Heart right ventricle (tissue), 16 donors: Measurements from ENCODE around the gene DCDC2C. TPM values are rescaled to one million over a fixed set of nuclear protein-coding genes. Genes with fewer than 3 reads are reported as not detected.

Experiments used
- ATAC-seq, 8 donors: fragments of 200-7000 bp; cut with Tn5 transposase; one replicate each; pipeline ENCODE4 v1.9.1; 2020; ENCODE audit warnings: mild to moderate bottlenecking in 8 of 8, moderate library complexity in 8 of 8, moderate number of reproducible peaks in 1 of 8
- DNase-seq, 2 donors: peaks; one replicate each; pipeline ENCODE4 v3.0.0-alpha.2; 2020
- H3K27ac ChIP-seq, 10 donors: fragments of 200-600 bp; sonication (generic) in 2 of 10; one replicate each; pipeline versions ENCODE4 v1.5.0 to v1.8.0; 2020 to 2022; ENCODE audit warnings: mild to moderate bottlenecking in 3 of 10
- H3K27me3 ChIP-seq, 7 donors: fragments of 200-600 bp; one replicate each; pipeline ENCODE4 v1.8.0; 2021 to 2022; ENCODE audit warnings: mild to moderate bottlenecking in 2 of 7
- H3K36me3 ChIP-seq, 9 donors: fragments of 200-600 bp; sonication (generic) in 1 of 9; one replicate each; pipeline versions ENCODE4 v1.5.0 to v1.8.0; 2020 to 2022; ENCODE audit warnings: mild to moderate bottlenecking in 2 of 9
- H3K4me1 ChIP-seq, 9 donors: fragments of 200-600 bp; sonication (generic) in 1 of 9; one replicate each; pipeline versions ENCODE4 v1.5.0 to v1.8.0; 2020 to 2022; ENCODE audit warnings: mild to moderate bottlenecking in 4 of 9
- H3K4me3 ChIP-seq, 10 donors: fragments of 200-600 bp; sonication (generic) in 2 of 10; one replicate each; pipeline versions ENCODE4 v1.5.0 to v1.8.0; 2020 to 2022; ENCODE audit warnings: mild to moderate bottlenecking in 7 of 10, moderate library complexity in 2 of 10
- H3K9me3 ChIP-seq, 11 donors: fragments of 200-600 bp in 10 of 11; sonication (generic) in 2 of 11; one replicate each; pipeline versions ENCODE4 v1.5.0 to v1.8.0; 2013 to 2022; ENCODE audit warnings: mild to moderate bottlenecking in 2 of 11, control low read depth in 1 of 11, moderate library complexity in 1 of 11
- CTCF ChIP-seq, 9 donors: fragments of 200-600 bp; sonication (generic) in 2 of 9; IDR thresholded peaks; one replicate each; pipeline versions ENCODE4 v1.5.0 to v1.8.0; 2021 to 2022; ENCODE audit warnings: antibody characterized with exemption in 9 of 9, mild to moderate bottlenecking in 5 of 9, moderate library complexity in 1 of 9
- WGBS, 2 donors: extraction: QIAGEN DNeasy Blood & Tissue Kit; methylation state at CpG; one replicate each; pipeline ENCODE4 v1.1.7; 2013; ENCODE audit warnings: inconsistent platforms in 1 of 2; 5-methylcytosine and 5-hydroxymethylcytosine counted together
- intact Hi-C, 10 donors: fragments of 100-400 bp; cut with DNase I; formaldehyde crosslinking; loops; one replicate each; pipeline versions ENCODE4 v1.11.1 to v1.14.2; 2022
- polyA plus RNA-seq, 2 donors: library from polyadenylated mRNA; stranded (reverse); fragments of 200-250 nt; gene quantifications; one replicate each; pipeline ENCODE4 v1.2.3, GENCODE V29; 2013
- total RNA-seq, 10 donors: library from RNA; stranded (reverse); fragmentation: NEBNext Ultra II Directional in 3 of 10; extraction: Animal tissue kit (Norgen Biotek cat#: 25700) in 3 of 10; gene quantifications; one replicate each; pipeline versions ENCODE4 v1.2.1 to v1.2.4, GENCODE V29; 2021 to 2023
- donor health status: Arrhythmogenic right ventricular cardiomyopathy.
- donor health status: ischemic (EF 13 %, LVEDD 7.1; RV severe dilation, severe dysfunction).
- donor health status: healthy with polysubstance abuse.
- donor health status: DM: no; HTN: yes; CAD: no.
- donor health status: DM: no; HTN: no; CAD: no.
- donor health status: ischemic (EF 25% LVEDD 6.9; RV normal size, moderate dysfunction).
- donor health status: ischemic (EF 25% LVEDD 5.7; RV mildly dilated, moderate dysfunction).
- donor health status: healthy.
- donor health status: DM: yes; HTN: yes; CAD: no.
- donor health status: Ischemic cardiomyopathy.
- donor health status: ischemic (EF 35%, LVEDD 5.7; RV mildly dilated, moderate dysfunction).
- donor health status: nonischemic (EF 11% LVEDD 7.7; RV severe dilation, severe dysfunction).
- donor health status: DM: yes; HTN: yes; CAD: no.
- donor health status: PGD.
- donor health status: ischemic (EF 29% LVEDD 5.4; RV normal size, mild dysfunction).
- donor health status: nonischemic (EF 23%, LVEDD 6.1; RV moderate dilation, normal function).

DCDC2C gene
- total and polyA plus RNA-seq, 12 donors, result 0.66 TPM; not detected in 11

- no peak for ATAC-seq
- no peaks in the 10 kb centered on the region for H3K4me1 ChIP-seq
- H3K9me3 ChIP-seq, result no peaks in the 10 kb centered on the region
- intact Hi-C loops, result no loop called here
- no peak overlapping the region for H3K27ac ChIP-seq
- H3K27me3 ChIP-seq, result peaks cover 0 to 34% (median 11%) of the 10 kb centered on the region in 7 donors
- 30 to 35% methylated on average over 4 of the region's 4 CpGs for WGBS, 2 donors
- no peak for DNase-seq
- no peaks in the 10 kb centered on the region for H3K36me3 ChIP-seq
- no peak for TF ChIP-seq CTCF (IDR thresholded peaks at IDR 0.05)
- no peak overlapping the region for H3K4me3 ChIP-seq
Measured at GRCh38 chr2:3759761-3760160, 56.4 kb downstream of the DCDC2C start.

- H3K27me3 ChIP-seq, result peaks cover 0 to 44% (median 17%) of the 10 kb centered on the region in 7 donors
- 92 to 94% methylated on average over 5 of the region's 5 CpGs for WGBS, 2 donors
- no peaks in the 10 kb centered on the region for H3K36me3 ChIP-seq
- no peaks in the 10 kb centered on the region for H3K4me1 ChIP-seq
- no peak overlapping the region for H3K4me3 ChIP-seq
- H3K27ac ChIP-seq, result no peak overlapping the region
- intact Hi-C loops, result no loop called here
- no peaks in the 10 kb centered on the region for H3K9me3 ChIP-seq
- no peak for DNase-seq
- TF ChIP-seq CTCF (IDR thresholded peaks at IDR 0.05), result no peak
- ATAC-seq, result no peak
Measured at GRCh38 chr2:3761272-3761671, 57.9 kb downstream of the DCDC2C start.

- 82 to 92% methylated on average over 14 of the region's 14 CpGs for WGBS, 2 donors
- intact Hi-C loops, result no loop called here
- no peak for ATAC-seq
- Histone ChIP-seq H3K27me3 (peaks cover 0 to 37% (median 9%) of the 10 kb centered on the region in 7 donors), H3K4me1 (no peaks in the 10 kb centered on the region), H3K4me3 (no peak overlapping the region), H3K27ac (no peak overlapping the region), H3K36me3 (no peaks in the 10 kb centered on the region), H3K9me3 (no peaks in the 10 kb centered on the region)
- TF ChIP-seq CTCF (IDR thresholded peaks at IDR 0.05), result no peak
- no peak for DNase-seq
Measured at GRCh38 chr2:3762771-3763447, 59.5 kb downstream of the DCDC2C start.

- Histone ChIP-seq H3K27me3 (peaks cover 0 to 29% (median 4%) of the 10 kb centered on the region in 7 donors), H3K4me1 (no peaks in the 10 kb centered on the region), H3K36me3 (no peaks in the 10 kb centered on the region), H3K4me3 (no peak overlapping the region), H3K27ac (no peak overlapping the region), H3K9me3 (no peaks in the 10 kb centered on the region)
- no peak for TF ChIP-seq CTCF (IDR thresholded peaks at IDR 0.05)
- WGBS, 2 donors, result 84 to 91% methylated on average over 14 of the region's 14 CpGs
- no peak for DNase-seq
- intact Hi-C loops, result no loop called here
- no peak for ATAC-seq
Measured at GRCh38 chr2:3766824-3767223, 63.4 kb downstream of the DCDC2C start.
